ENCODE data around the gene TUBB4B. TPM values are rescaled to one million over a fixed set of nuclear protein-coding genes. Genes with fewer than 3 reads are reported as not detected.

Gene TUBB4B
- polyA plus RNA-seq, 1 donor from 2014 or later = 88.4 TPM

DNA sequence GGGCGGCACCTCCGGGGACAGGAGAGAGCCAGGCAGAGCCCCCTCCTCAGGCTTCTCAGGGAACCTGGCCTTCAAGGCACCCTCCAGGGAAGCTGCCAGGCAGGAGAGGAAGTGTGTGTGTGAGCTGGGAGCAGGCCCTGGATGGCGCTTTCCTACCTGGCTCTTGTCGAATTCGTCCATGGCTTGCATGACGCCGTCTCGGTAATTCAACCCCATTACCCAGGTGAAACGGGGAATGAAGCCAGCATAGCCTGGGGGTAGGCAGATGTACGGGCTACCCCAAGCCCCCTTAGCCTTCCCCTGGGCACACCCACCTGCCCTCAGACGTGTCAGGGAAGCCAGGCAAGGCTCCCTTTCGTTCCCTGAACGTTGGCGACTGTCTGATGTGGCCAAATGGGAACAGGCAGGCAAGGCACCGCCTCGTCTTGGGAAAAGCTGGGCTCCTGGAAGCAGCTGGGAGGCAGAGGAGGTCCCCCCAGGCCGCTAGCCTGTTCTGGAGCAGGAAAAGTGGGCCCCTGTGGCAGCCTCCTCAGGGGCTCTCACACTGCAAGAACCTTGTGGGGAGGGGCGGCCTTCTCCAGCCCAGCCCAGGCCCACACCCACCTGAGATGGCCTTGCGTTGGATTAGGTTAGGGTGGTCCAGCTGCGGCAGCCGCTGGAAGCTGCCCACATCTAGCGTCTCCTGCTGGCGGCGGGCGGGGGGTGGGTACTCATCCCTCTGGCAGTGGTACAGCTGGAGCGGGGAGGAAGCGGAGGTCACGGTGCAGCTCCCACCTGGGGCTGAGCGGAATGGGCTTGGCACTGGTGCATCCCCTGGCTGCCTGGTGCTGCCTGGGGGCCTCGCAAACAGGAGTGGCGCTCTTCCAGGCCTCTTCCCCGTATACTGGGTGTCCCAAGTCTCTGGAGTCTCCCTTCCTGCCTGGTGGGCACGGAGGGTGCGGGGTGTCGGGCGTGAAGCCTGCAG lies 3.7 kb downstream of the TUBB4B start:
- peak overlapping the region in 1 of 4 donors; percentile 82 for H3K4me3 Mint-ChIP-seq
- peaks cover 6 to 11% (median 9%) of the 10 kb centered on the region in 3 donors for H3K4me1 Mint-ChIP-seq
- peak overlapping the region in 1 of 3 donors; percentile 67 for H3K27ac Mint-ChIP-seq
- H3K36me3 Mint-ChIP-seq = no peaks in the 10 kb centered on the region
- H3K9me3 Mint-ChIP-seq = no peaks in the 10 kb centered on the region
- H3K27me3 Mint-ChIP-seq = no peaks in the 10 kb centered on the region

- Mint-ChIP-seq H3K36me3 (no peaks in the 10 kb centered on the region), H3K27me3 (no peaks in the 10 kb centered on the region), H3K9me3 (no peaks in the 10 kb centered on the region), H3K27ac (peak overlapping the region in 1 of 3 donors; percentile 67), H3K4me3 (peak overlapping the region in 1 of 4 donors; percentile 59), H3K4me1 (peaks cover 6 to 11% (median 8%) of the 10 kb centered on the region in 3 donors)
These were observed 4.6 kb downstream of the TUBB4B start for GRCh38 chr9:137245450-137246421.

GRCh38 chr9:137247135-137247915 lies 6.2 kb downstream of the TUBB4B start:
- no peaks in the 10 kb centered on the region for H3K9me3 Mint-ChIP-seq
- H3K4me1 Mint-ChIP-seq = peaks cover 4 to 6% (median 6%) of the 10 kb centered on the region in 3 donors
- no peaks in the 10 kb centered on the region for H3K36me3 Mint-ChIP-seq
- H3K27me3 Mint-ChIP-seq = no peaks in the 10 kb centered on the region
- no peak overlapping the region for H3K4me3 Mint-ChIP-seq
- H3K27ac Mint-ChIP-seq = no peak overlapping the region

- no peak overlapping the region for H3K4me3 Mint-ChIP-seq
- no peaks in the 10 kb centered on the region for H3K9me3 Mint-ChIP-seq
- peaks cover 0 to 6% (median 2%) of the 10 kb centered on the region in 3 donors for H3K4me1 Mint-ChIP-seq
- no peak overlapping the region for H3K27ac Mint-ChIP-seq
- no peaks in the 10 kb centered on the region for H3K36me3 Mint-ChIP-seq
- no peaks in the 10 kb centered on the region for H3K27me3 Mint-ChIP-seq
These were observed 6.8 kb downstream of the TUBB4B start for GRCh38 chr9:137247916-137248175.

GRCh38 chr9:137250329-137251193 lies 9.5 kb downstream of the TUBB4B start:
- Mint-ChIP-seq H3K27me3 (no peaks in the 10 kb centered on the region), H3K36me3 (no peaks in the 10 kb centered on the region), H3K9me3 (no peaks in the 10 kb centered on the region), H3K4me1 (peaks cover 0 to 6% (median 5%) of the 10 kb centered on the region in 3 donors), H3K4me3 (peak overlapping the region in 1 of 4 donors; percentile 43), H3K27ac (peak overlapping the region in 1 of 3 donors; percentile 74)

GRCh38 chr9:137251194-137251461 lies 10.0 kb downstream of the TUBB4B start, which contains the start of gene STPG3:
STPG3 (plus strand) TSS chr9:137251286; CDS start chr9:137251287, 1 bp downstream.
- no peaks in the 10 kb centered on the region for H3K27me3 Mint-ChIP-seq
- H3K36me3 Mint-ChIP-seq = no peaks in the 10 kb centered on the region
- H3K4me1 Mint-ChIP-seq = peaks cover 0 to 7% (median 5%) of the 10 kb centered on the region in 3 donors
- peak within 1 kb of the TSS in 1 of 4 donors; percentile 43 for H3K4me3 Mint-ChIP-seq
- H3K27ac Mint-ChIP-seq = peak within 1 kb of the TSS in 1 of 3 donors; percentile 74
- no peaks in the 10 kb centered on the region for H3K9me3 Mint-ChIP-seq

GRCh38 chr9:137251490-137252268 lies 10.6 kb downstream of the TUBB4B start:
- H3K27ac Mint-ChIP-seq = no peak overlapping the region

GRCh38 chr9:137252555-137253506 lies 11.7 kb downstream of the TUBB4B start:
- Mint-ChIP-seq H3K27me3 (no peaks in the 10 kb centered on the region), H3K4me1 (peaks cover 0 to 16% (median 5%) of the 10 kb centered on the region in 3 donors)

More at GRCh38 chr9:137251490-137252268, 10.6 kb downstream of the TUBB4B start:
- H3K9me3 Mint-ChIP-seq = no peaks in the 10 kb centered on the region
- H3K4me3 Mint-ChIP-seq = no peak overlapping the region
- no peaks in the 10 kb centered on the region for H3K27me3 Mint-ChIP-seq
- no peaks in the 10 kb centered on the region for H3K36me3 Mint-ChIP-seq
- peaks cover 0 to 12% (median 5%) of the 10 kb centered on the region in 3 donors for H3K4me1 Mint-ChIP-seq

DNA sequence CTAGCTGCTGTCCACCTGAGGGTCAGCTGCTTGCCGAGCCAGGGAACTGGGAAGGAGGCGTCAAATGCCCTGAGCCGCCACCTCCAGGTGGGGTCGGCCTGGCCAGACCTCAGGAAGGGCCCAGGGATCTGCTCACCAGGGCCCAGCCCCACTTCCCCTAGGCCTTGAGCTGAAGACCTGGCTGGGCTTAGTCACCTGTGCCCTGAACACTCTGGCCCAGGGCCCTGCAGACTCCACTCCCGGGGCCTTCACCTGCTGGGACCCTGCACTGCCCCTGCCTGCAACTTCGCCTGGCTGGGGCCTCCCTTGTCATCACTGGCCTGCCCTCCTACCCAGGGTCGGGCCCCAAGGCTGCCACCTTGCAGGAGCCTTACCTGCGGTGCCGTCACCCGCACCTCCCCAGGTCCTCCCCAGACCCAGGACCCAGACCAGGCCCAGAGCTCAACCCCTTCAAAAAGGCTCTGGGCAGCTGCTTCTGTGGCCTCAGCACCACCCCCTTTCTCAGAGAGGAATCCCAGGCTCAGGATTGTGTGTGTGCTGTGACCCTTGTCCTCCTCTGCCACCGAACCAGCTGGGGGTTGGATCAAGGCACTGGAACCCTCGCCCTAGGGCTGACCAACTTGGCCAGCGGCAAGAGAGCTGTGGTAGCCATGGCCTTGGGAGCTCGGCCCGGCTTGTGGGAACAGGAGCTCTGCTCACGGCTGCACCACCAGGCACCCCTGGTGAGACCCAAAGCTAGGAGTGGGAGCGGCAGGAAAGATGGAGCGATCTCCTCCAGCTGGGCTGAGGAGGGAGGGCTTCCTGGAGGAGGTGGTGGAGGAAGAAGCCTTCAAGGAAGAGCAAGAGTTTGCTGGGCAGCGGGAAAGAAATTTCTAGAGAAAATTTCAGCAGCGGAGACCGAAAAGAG lies 12.9 kb downstream of the TUBB4B start:
- no peaks in the 10 kb centered on the region for H3K9me3 Mint-ChIP-seq
- H3K4me1 Mint-ChIP-seq = peaks cover 0 to 16% (median 5%) of the 10 kb centered on the region in 3 donors
- H3K27ac Mint-ChIP-seq = peak overlapping the region in 2 of 3 donors; percentile 33 to 88
- H3K27me3 Mint-ChIP-seq = no peaks in the 10 kb centered on the region
- peak overlapping the region; percentile 78 to 97 (median 86) for H3K4me3 Mint-ChIP-seq
- peaks cover 1% of the 10 kb centered on the region for H3K36me3 Mint-ChIP-seq

More at GRCh38 chr9:137252555-137253506, 11.7 kb downstream of the TUBB4B start:
- Mint-ChIP-seq H3K4me3 (peak overlapping the region in 3 of 4 donors; percentile 65 to 97 (median 79)), H3K27ac (peak overlapping the region in 1 of 3 donors; percentile 88), H3K36me3 (peaks cover 1% of the 10 kb centered on the region), H3K9me3 (no peaks in the 10 kb centered on the region)

GRCh38 chr9:137254624-137255447 lies 13.7 kb downstream of the TUBB4B start, which contains the start of gene NELFB:
NELFB (plus strand) TSS chr9:137255327.
- Mint-ChIP-seq H3K4me3 (peak within 1 kb of the TSS; percentile 89 to 97 (median 93)), H3K9me3 (no peaks in the 10 kb centered on the region), H3K4me1 (peaks cover 0 to 16% (median 5%) of the 10 kb centered on the region in 3 donors), H3K36me3 (peaks cover 1% of the 10 kb centered on the region), H3K27me3 (no peaks in the 10 kb centered on the region), H3K27ac (peak within 1 kb of the TSS; percentile 13 to 92 (median 89))

All from IgD-negative memory B cell (primary cell).